GM08714 (cell line): Measurements from ENCODE around the gene RYR1.
A peak's percentile ranks its signal among the peaks of the same experiment; 100 is the strongest.
"Not testable (repeated sequence)": the region's sequence is repeated elsewhere in the genome, so short reads cannot be mapped to it uniquely, and the experiment has no call there.

Experiments used
- H3K4me3 ChIP-seq: fragments of 200-500 bp; sonication (Bioruptor generic); 2 replicates; pipeline ENCODE4 v1.5.1; 2014; ENCODE audit warnings: mild to moderate bottlenecking, low read length, inconsistent platforms
- ZNF274 ChIP-seq: IDR thresholded peaks from 2 replicates; pipeline ENCODE4 v1.6.1; 2012; ENCODE audit warnings: mild to moderate bottlenecking, low read depth, low read length

RYR1 gene

GRCh38 chr19:38409631-38410133, 23.8 kb upstream of the RYR1 start:
- H3K4me3 ChIP-seq = no peak overlapping the region
- TF ChIP-seq ZNF274 = no peak

GRCh38 chr19:38410407-38410806, 23.1 kb upstream of the RYR1 start:
- not testable (repeated sequence) for H3K4me3 ChIP-seq

GRCh38 chr19:38411041-38411712, 22.3 kb upstream of the RYR1 start:
- no peak overlapping the region for H3K4me3 ChIP-seq
- TF ChIP-seq ZNF274 = no peak

GRCh38 chr19:38411898-38412297, 21.6 kb upstream of the RYR1 start:
- not testable (repeated sequence) for H3K4me3 ChIP-seq

GRCh38 chr19:38412491-38412890, 21.0 kb upstream of the RYR1 start:
- no peak overlapping the region for H3K4me3 ChIP-seq
- TF ChIP-seq ZNF274 = no peak

GRCh38 chr19:38412961-38413360, 20.5 kb upstream of the RYR1 start:
- no peak for TF ChIP-seq ZNF274
- no peak overlapping the region for H3K4me3 ChIP-seq

- H3K4me3 ChIP-seq = no peak overlapping the region
- no peak for TF ChIP-seq ZNF274
Measured at GRCh38 chr19:38413416-38413815, 20.1 kb upstream of the RYR1 start.

GRCh38 chr19:38417146-38417543, 16.3 kb upstream of the RYR1 start:
- no peak overlapping the region for H3K4me3 ChIP-seq
- no peak for TF ChIP-seq ZNF274

- H3K4me3 ChIP-seq = peak overlapping the region; percentile 32; the same call in 1 of the 2 replicates
- no peak for TF ChIP-seq ZNF274
Measured at GRCh38 chr19:38417544-38418506, 15.7 kb upstream of the RYR1 start.

GRCh38 chr19:38420935-38421334, 12.6 kb upstream of the RYR1 start:
- TF ChIP-seq ZNF274 = no peak
- no peak overlapping the region for H3K4me3 ChIP-seq

GRCh38 chr19:38421856-38422255, 11.6 kb upstream of the RYR1 start:
- TF ChIP-seq ZNF274 = no peak
- H3K4me3 ChIP-seq = no peak overlapping the region

- TF ChIP-seq ZNF274 = no peak
- no peak overlapping the region for H3K4me3 ChIP-seq
Measured at GRCh38 chr19:38422438-38422837, 11.1 kb upstream of the RYR1 start.

- no peak for TF ChIP-seq ZNF274
- no peak overlapping the region for H3K4me3 ChIP-seq
Measured at GRCh38 chr19:38424272-38424671, 9.2 kb upstream of the RYR1 start.

- no peak for TF ChIP-seq ZNF274
- H3K4me3 ChIP-seq = no peak overlapping the region
Measured at GRCh38 chr19:38425222-38425809, 8.2 kb upstream of the RYR1 start.

GRCh38 chr19:38425810-38426466, 7.6 kb upstream of the RYR1 start, which contains the start of gene RASGRP4:
Gene RASGRP4, minus strand, starts transcription at chr19:38426219. Its CDS starts 128 bp downstream, at chr19:38426091.
- H3K4me3 ChIP-seq = no peak within 1 kb of the TSS
- no peak for TF ChIP-seq ZNF274

- H3K4me3 ChIP-seq = not testable (repeated sequence)
Measured at GRCh38 chr19:38427035-38427677, 6.3 kb upstream of the RYR1 start.
